ENCODE data around the gene RHOG.
"Not testable (repeated sequence)": the region's sequence is repeated elsewhere in the genome, so short reads cannot be mapped to it uniquely, and the experiment has no call there.

The RHOG gene

GRCh38 chr11:3826721-3827120, 14.0 kb downstream of the RHOG start:
- H3K36me3 Mint-ChIP-seq (ENCODE audit: insufficient read depth), result peaks cover 49% of the 10 kb centered on the region
- H3K9me3 Mint-ChIP-seq, result no peaks in the 10 kb centered on the region
- ATAC-seq (replicated peaks; ENCODE audit: extremely low read depth, poor library complexity, severe bottlenecking) (no peak), DNase-seq (ENCODE audit: low spot score in 2 of 2) (no peak)
- peaks cover 45% of the 10 kb centered on the region for H3K4me1 Mint-ChIP-seq
- no peak overlapping the region for H3K4me3 Mint-ChIP-seq
- H3K27ac Mint-ChIP-seq (ENCODE audit: low read depth), result peak overlapping the region; percentile 69
- H3K27me3 Mint-ChIP-seq, result no peaks in the 10 kb centered on the region

GRCh38 chr11:3825473-3826154, 15.1 kb downstream of the RHOG start:
- Mint-ChIP-seq H3K36me3 (ENCODE audit: insufficient read depth) (peaks cover 42% of the 10 kb centered on the region), H3K4me3 (no peak overlapping the region), H3K9me3 (no peaks in the 10 kb centered on the region), H3K27me3 (no peaks in the 10 kb centered on the region), H3K4me1 (peaks cover 34% of the 10 kb centered on the region), H3K27ac (ENCODE audit: low read depth) (peak overlapping the region; percentile 69)
- ATAC-seq (replicated peaks; ENCODE audit: extremely low read depth, poor library complexity, severe bottlenecking) (no peak), DNase-seq (ENCODE audit: low spot score in 2 of 2) (no peak)

- Mint-ChIP-seq H3K27ac (ENCODE audit: low read depth) (peak overlapping the region; percentile 69), H3K4me1 (peaks cover 32% of the 10 kb centered on the region), H3K4me3 (no peak overlapping the region), H3K9me3 (no peaks in the 10 kb centered on the region), H3K36me3 (ENCODE audit: insufficient read depth) (peaks cover 36% of the 10 kb centered on the region), H3K27me3 (no peaks in the 10 kb centered on the region)
- DNase-seq (ENCODE audit: low spot score in 2 of 2), result peak; percentile 74 to 77
- peak; percentile 92 for ATAC-seq (replicated peaks; ENCODE audit: extremely low read depth, poor library complexity, severe bottlenecking)
Observed at GRCh38 chr11:3824714-3825472, 15.9 kb downstream of the RHOG start.

GRCh38 chr11:3823762-3824506, 16.8 kb downstream of the RHOG start:
- Mint-ChIP-seq H3K4me1 (peaks cover 37% of the 10 kb centered on the region), H3K4me3 (no peak overlapping the region), H3K27me3 (no peaks in the 10 kb centered on the region), H3K27ac (ENCODE audit: low read depth) (peak overlapping the region; percentile 69), H3K36me3 (ENCODE audit: insufficient read depth) (peaks cover 34% of the 10 kb centered on the region), H3K9me3 (no peaks in the 10 kb centered on the region)
- no peak for ATAC-seq (replicated peaks; ENCODE audit: extremely low read depth, poor library complexity, severe bottlenecking)
- DNase-seq (ENCODE audit: low spot score in 2 of 2), result no peak

GRCh38 chr11:3823303-3823702, 17.5 kb downstream of the RHOG start:
- H3K4me1 Mint-ChIP-seq, result peaks cover 39% of the 10 kb centered on the region
- DNase-seq (ENCODE audit: low spot score in 2 of 2) (no peak), ATAC-seq (replicated peaks; ENCODE audit: extremely low read depth, poor library complexity, severe bottlenecking) (no peak)
- peaks cover 34% of the 10 kb centered on the region for H3K36me3 Mint-ChIP-seq (ENCODE audit: insufficient read depth)
- no peak overlapping the region for H3K4me3 Mint-ChIP-seq
- no peaks in the 10 kb centered on the region for H3K9me3 Mint-ChIP-seq
- H3K27ac Mint-ChIP-seq (ENCODE audit: low read depth), result no peak overlapping the region
- no peaks in the 10 kb centered on the region for H3K27me3 Mint-ChIP-seq

GRCh38 chr11:3822312-3822711, 18.4 kb downstream of the RHOG start:
- Mint-ChIP-seq H3K4me1 (peaks cover 39% of the 10 kb centered on the region), H3K27ac (ENCODE audit: low read depth) (no peak overlapping the region), H3K9me3 (no peaks in the 10 kb centered on the region), H3K4me3 (no peak overlapping the region), H3K36me3 (ENCODE audit: insufficient read depth) (peaks cover 25% of the 10 kb centered on the region), H3K27me3 (no peaks in the 10 kb centered on the region)
- ATAC-seq (replicated peaks; ENCODE audit: extremely low read depth, poor library complexity, severe bottlenecking) (no peak), DNase-seq (ENCODE audit: low spot score in 2 of 2) (no peak)

- Mint-ChIP-seq H3K27me3 (no peaks in the 10 kb centered on the region), H3K36me3 (ENCODE audit: insufficient read depth) (peaks cover 20% of the 10 kb centered on the region), H3K4me3 (no peak overlapping the region), H3K4me1 (peaks cover 31% of the 10 kb centered on the region), H3K27ac (ENCODE audit: low read depth) (no peak overlapping the region), H3K9me3 (no peaks in the 10 kb centered on the region)
- DNase-seq (ENCODE audit: low spot score in 2 of 2), result no peak
- no peak for ATAC-seq (replicated peaks; ENCODE audit: extremely low read depth, poor library complexity, severe bottlenecking)
Observed at GRCh38 chr11:3820971-3821370, 19.8 kb downstream of the RHOG start.

GRCh38 chr11:3817181-3817800, 23.5 kb downstream of the RHOG start:
- H3K36me3 Mint-ChIP-seq (ENCODE audit: insufficient read depth), result peaks cover 8% of the 10 kb centered on the region
- H3K4me3 Mint-ChIP-seq, result no peak overlapping the region
- no peak overlapping the region for H3K27ac Mint-ChIP-seq (ENCODE audit: low read depth)
- H3K27me3 Mint-ChIP-seq, result no peaks in the 10 kb centered on the region
- H3K4me1 Mint-ChIP-seq, result peaks cover 7% of the 10 kb centered on the region
- DNase-seq (ENCODE audit: low spot score in 2 of 2) (no peak), ATAC-seq (replicated peaks; ENCODE audit: extremely low read depth, poor library complexity, severe bottlenecking) (no peak)
- no peaks in the 10 kb centered on the region for H3K9me3 Mint-ChIP-seq

GRCh38 chr11:3816673-3817072, 24.1 kb downstream of the RHOG start:
- H3K27me3 Mint-ChIP-seq, result no peaks in the 10 kb centered on the region
- no peak overlapping the region for H3K27ac Mint-ChIP-seq (ENCODE audit: low read depth)
- H3K9me3 Mint-ChIP-seq, result no peaks in the 10 kb centered on the region
- DNase-seq (ENCODE audit: low spot score in 2 of 2) (no peak), ATAC-seq (replicated peaks; ENCODE audit: extremely low read depth, poor library complexity, severe bottlenecking) (no peak)
- peaks cover 7% of the 10 kb centered on the region for H3K4me1 Mint-ChIP-seq
- peaks cover 8% of the 10 kb centered on the region for H3K36me3 Mint-ChIP-seq (ENCODE audit: insufficient read depth)
- H3K4me3 Mint-ChIP-seq, result no peak overlapping the region

GRCh38 chr11:3815845-3816244, 24.9 kb downstream of the RHOG start:
- Mint-ChIP-seq H3K4me3 (no peak overlapping the region), H3K36me3 (ENCODE audit: insufficient read depth) (peaks cover 6% of the 10 kb centered on the region), H3K4me1 (peaks cover 7% of the 10 kb centered on the region), H3K27me3 (no peaks in the 10 kb centered on the region), H3K27ac (ENCODE audit: low read depth) (no peak overlapping the region), H3K9me3 (no peaks in the 10 kb centered on the region)
- DNase-seq (ENCODE audit: low spot score in 2 of 2) (no peak), ATAC-seq (replicated peaks; ENCODE audit: extremely low read depth, poor library complexity, severe bottlenecking) (no peak)

- H3K4me3 Mint-ChIP-seq; H3K36me3 Mint-ChIP-seq (ENCODE audit: insufficient read depth); DNase-seq (ENCODE audit: low spot score in 2 of 2); H3K27ac Mint-ChIP-seq (ENCODE audit: low read depth); H3K9me3 Mint-ChIP-seq; H3K27me3 Mint-ChIP-seq; ATAC-seq (replicated peaks; ENCODE audit: extremely low read depth, poor library complexity, severe bottlenecking): not testable (repeated sequence)
- H3K4me1 Mint-ChIP-seq, result peaks cover 13% of the 10 kb centered on the region
Observed at GRCh38 chr11:3814832-3815231, 25.9 kb downstream of the RHOG start.

- no peaks in the 10 kb centered on the region for H3K27me3 Mint-ChIP-seq
- H3K4me1 Mint-ChIP-seq, result peaks cover 24% of the 10 kb centered on the region
- ATAC-seq (replicated peaks; ENCODE audit: extremely low read depth, poor library complexity, severe bottlenecking), result no peak
- DNase-seq (ENCODE audit: low spot score in 2 of 2), result no peak
- peaks cover 2% of the 10 kb centered on the region for H3K36me3 Mint-ChIP-seq (ENCODE audit: insufficient read depth)
- H3K4me3 Mint-ChIP-seq, result no peak overlapping the region
- H3K9me3 Mint-ChIP-seq, result no peaks in the 10 kb centered on the region
- H3K27ac Mint-ChIP-seq (ENCODE audit: low read depth), result no peak overlapping the region
Observed at GRCh38 chr11:3810951-3811350, 29.8 kb downstream of the RHOG start.

Measured in central memory CD8-positive, alpha-beta T cell (primary cell).